WTC11 (cell line): ENCODE measurements around the gene MYCBP2. TPM values are rescaled to one million over a fixed set of nuclear protein-coding genes. Genes with fewer than 3 reads are reported as not detected.

ENCODE experiments used
- ATAC-seq: fragments of 200-7000 bp; cut with Tn5 transposase; 2 replicates; pipeline ENCODE4 v1.10.0; 2021; ENCODE audit warnings: mild to moderate bottlenecking, moderate library complexity
- CTCF ChIA-PET: fragments of 300-600 bp; sonication (Branson Sonifier 250); formaldehyde crosslinking; loops from one replicate; lab custom pipeline; 2021; ENCODE audit warnings: antibody characterized with exemption; lab: Charles Lee
- POLR2A ChIA-PET: fragments of 350-600 bp; sonication (Branson Sonifier 250); formaldehyde crosslinking; loops from one replicate; lab custom pipeline; 2021; ENCODE audit warnings: antibody characterized with exemption; lab: Charles Lee
- DNase-seq: peaks from one replicate; pipeline ENCODE4 v3.0.0; 2021; ENCODE audit warnings: low spot score
- H3K27ac Mint-ChIP-seq: 2 replicates; pipeline ENCODE4 v1.8.0; 2021; ENCODE audit warnings: mixed read lengths
- H3K27me3 Mint-ChIP-seq: 2 replicates; pipeline ENCODE4 v1.8.0; 2021; ENCODE audit warnings: low read depth, mild to moderate bottlenecking, moderate library complexity, mixed read lengths
- H3K36me3 Mint-ChIP-seq: 2 replicates; pipeline ENCODE4 v1.8.0; 2021; ENCODE audit warnings: mixed read lengths
- H3K4me1 Mint-ChIP-seq: 2 replicates; pipeline ENCODE4 v1.8.0; 2022; ENCODE audit warnings: mixed read lengths
- H3K4me3 Mint-ChIP-seq: 2 replicates; pipeline ENCODE4 v1.8.0; 2021; ENCODE audit warnings: mild to moderate bottlenecking, moderate library complexity, mixed read lengths
- H3K9me3 Mint-ChIP-seq: 2 replicates; pipeline ENCODE4 v1.8.0; 2021; ENCODE audit warnings: mixed read lengths
- AR ChIP-seq: fragments of 250-450 bp; sonication (Bioruptor Pico); IDR thresholded peaks from 2 replicates; pipeline ENCODE4 v1.9.0; 2021; ENCODE audit warnings: mild to moderate bottlenecking
- ATF3 ChIP-seq: sonication (generic); formaldehyde crosslinking; conservative IDR thresholded peaks from 2 replicates; pipeline ENCODE4 v1.8.1; 2022; ENCODE audit warnings: mild to moderate bottlenecking, missing genetic modification reagents
- CDX4 ChIP-seq: fragments of 250-450 bp; sonication (Bioruptor Pico); IDR thresholded peaks from 2 replicates; pipeline ENCODE4 v1.9.0; 2021; ENCODE audit warnings: moderate library complexity, mild to moderate bottlenecking, inconsistent platforms, borderline replicate concordance
- CREM ChIP-seq: sonication (generic); formaldehyde crosslinking; IDR thresholded peaks from 2 replicates; pipeline ENCODE4 v1.8.1; 2022; ENCODE audit warnings: mild to moderate bottlenecking, missing genetic modification reagents, moderate library complexity
- CTCF ChIP-seq: fragments of 200-600 bp; IDR thresholded peaks from 2 replicates; pipeline ENCODE4 v1.8.0; 2022; ENCODE audit warnings: antibody characterized with exemption
- E2F5 ChIP-seq: sonication (generic); formaldehyde crosslinking; IDR thresholded peaks from 2 replicates; pipeline ENCODE4 v1.8.1; 2022; ENCODE audit warnings: mild to moderate bottlenecking, moderate library complexity, missing genetic modification reagents
- FOXJ3 ChIP-seq: sonication (generic); formaldehyde crosslinking; IDR thresholded peaks from 2 replicates; pipeline ENCODE4 v1.9.0; 2021; ENCODE audit warnings: missing genetic modification reagents, mild to moderate bottlenecking, borderline replicate concordance
- NFE2L1 ChIP-seq: sonication (generic); formaldehyde crosslinking; IDR thresholded peaks from 2 replicates; pipeline ENCODE4 v1.8.1; 2023; ENCODE audit warnings: missing genetic modification reagents
- NFYB ChIP-seq: sonication (generic); formaldehyde crosslinking; conservative IDR thresholded peaks from 2 replicates; pipeline ENCODE4 v1.8.0; 2022; ENCODE audit warnings: low read depth, missing genetic modification reagents
- NR1H2 ChIP-seq: sonication (generic); formaldehyde crosslinking; IDR thresholded peaks from 2 replicates; pipeline ENCODE4 v1.9.0; 2021; ENCODE audit warnings: mild to moderate bottlenecking, moderate library complexity, missing genetic modification reagents
- PRDM15 ChIP-seq: sonication (generic); formaldehyde crosslinking; IDR thresholded peaks from 2 replicates; pipeline ENCODE4 v1.8.0; 2022; ENCODE audit warnings: missing genetic modification reagents
- PRRX2 ChIP-seq: fragments of 250-450 bp; sonication (Bioruptor Pico); IDR thresholded peaks from 2 replicates; pipeline ENCODE4 v1.8.0; 2021; ENCODE audit warnings: mild to moderate bottlenecking
- TEAD1 ChIP-seq: sonication (generic); formaldehyde crosslinking; IDR thresholded peaks from 2 replicates; pipeline ENCODE4 v1.8.0; 2022; ENCODE audit warnings: mild to moderate bottlenecking, missing genetic modification reagents
- TEAD4 ChIP-seq: sonication (generic); formaldehyde crosslinking; IDR thresholded peaks from 2 replicates; pipeline ENCODE4 v1.8.0; 2022; ENCODE audit warnings: mild to moderate bottlenecking, missing genetic modification reagents
- ZNF396 ChIP-seq: fragments of 250-450 bp; sonication (Bioruptor Pico); IDR thresholded peaks from 2 replicates; pipeline ENCODE4 v1.8.0; 2021; ENCODE audit warnings: mild to moderate bottlenecking, moderate library complexity, borderline replicate concordance
- ZNF512 ChIP-seq: sonication (generic); formaldehyde crosslinking; IDR thresholded peaks from 2 replicates; pipeline ENCODE4 v1.8.1; 2022; ENCODE audit warnings: missing genetic modification reagents, borderline replicate concordance
- ZNF532 ChIP-seq: fragments of 250-450 bp; sonication (Bioruptor Pico); IDR thresholded peaks from 2 replicates; pipeline ENCODE4 v1.9.0; 2021; ENCODE audit warnings: mild to moderate bottlenecking, borderline replicate concordance
- ZSCAN18 ChIP-seq: fragments of 250-450 bp; sonication (Bioruptor Pico); IDR thresholded peaks from 2 replicates; pipeline ENCODE4 v2.1.2; 2022; ENCODE audit warnings: mild to moderate bottlenecking, moderate library complexity
- total RNA-seq: library from RNA; stranded (reverse); gene quantifications from 3 replicates; pipeline ENCODE4 v1.2.3, GENCODE V29; 2021

Gene MYCBP2
- total RNA-seq, 1 experiment from 2014 or later: 54.3 TPM

- no peaks in the 10 kb centered on the region for H3K9me3 Mint-ChIP-seq
- DNase-seq (no peak), ATAC-seq (no peak)
- ChIA-PET POLR2A (no interaction called here), CTCF (no interaction called here)
- H3K4me1 Mint-ChIP-seq: no peaks in the 10 kb centered on the region
- peaks cover 58% of the 10 kb centered on the region for H3K36me3 Mint-ChIP-seq
- H3K27me3 Mint-ChIP-seq: no peaks in the 10 kb centered on the region
- H3K4me3 Mint-ChIP-seq: no peak overlapping the region
- H3K27ac Mint-ChIP-seq: no peak overlapping the region
- no peak for TF ChIP-seq ZNF512
- no peak for TF ChIP-seq NFE2L1 (CRISPR knock-in tag)
- no peak for TF ChIP-seq ZSCAN18 (CRISPR knock-in tag)
- TF ChIP-seq CTCF: no peak
- TF ChIP-seq AR (CRISPR knock-in tag): no peak
- TF ChIP-seq TEAD4: no peak
- no peak for TF ChIP-seq CDX4 (CRISPR knock-in tag)
- no peak for TF ChIP-seq NR1H2 (CRISPR knock-in tag)
- TF ChIP-seq FOXJ3 (CRISPR knock-in tag): no peak
- no peak for TF ChIP-seq TEAD1 (CRISPR knock-in tag)
- TF ChIP-seq PRRX2: no peak
- TF ChIP-seq ATF3 (CRISPR knock-in tag): no peak
- TF ChIP-seq NFYB (CRISPR knock-in tag): no peak
- no peak for TF ChIP-seq E2F5
- no peak for TF ChIP-seq ZNF532 (CRISPR knock-in tag)
- no peak for TF ChIP-seq CREM (CRISPR knock-in tag)
- TF ChIP-seq PRDM15 (CRISPR knock-in tag): no peak
- TF ChIP-seq ZNF396 (CRISPR knock-in tag): no peak
These were observed 311.8 kb downstream of the MYCBP2 start for GRCh38 chr13:77014906-77015685.
